ENCODE measurements around the gene SHFL. TPM values are rescaled to one million over a fixed set of nuclear protein-coding genes. Genes with fewer than 3 reads are reported as not detected.

SHFL gene
- total RNA-seq, 1 experiment from 2014 or later = 21.1 TPM

- Histone ChIP-seq H3K18ac (ENCODE audit: insufficient read length, low read depth, low read length) (no peak overlapping the region), H3K14ac (ENCODE audit: insufficient read depth, low read length) (no peak overlapping the region), H3K9ac (ENCODE audit: extremely low read depth, insufficient read length, low read length) (no peak overlapping the region), H2BK20ac (ENCODE audit: low read depth, low read length, poor library complexity, severe bottlenecking) (no peak overlapping the region), H3K27ac (ENCODE audit: insufficient read length, low read depth, low read length) (no peak overlapping the region), H3K4me2 (ENCODE audit: insufficient read depth, insufficient read length, low read length) (no peak overlapping the region), H4K20me1 (ENCODE audit: control insufficient read depth, insufficient read depth, insufficient read length) (no peaks in the 10 kb centered on the region), H3K79me1 (ENCODE audit: insufficient read depth, low read depth, low read length, poor library complexity, severe bottlenecking) (no peaks in the 10 kb centered on the region), H3T11ph (ENCODE audit: low read length) (no peak overlapping the region), H3K79me2 (ENCODE audit: insufficient read depth, low read length) (peaks cover 3% of the 10 kb centered on the region; the same call in 1 of the 2 replicates), H3K27me3 (ENCODE audit: insufficient read depth, low read length) (no peaks in the 10 kb centered on the region), H3K9me3 (ENCODE audit: control insufficient read depth, low read depth, low read length) (no peaks in the 10 kb centered on the region), H2BK5ac (ENCODE audit: insufficient read length, low read length) (no peak overlapping the region), H3K4me1 (ENCODE audit: insufficient read depth, low read length) (no peaks in the 10 kb centered on the region), H3K56ac (ENCODE audit: insufficient read length, low read depth, low read length) (no peak overlapping the region), H2BK120ac (ENCODE audit: low read depth, low read length, poor library complexity, severe bottlenecking) (no peak overlapping the region), H3K23me2 (ENCODE audit: insufficient read length, low read depth, low read length, poor library complexity, severe bottlenecking) (peaks cover 6% of the 10 kb centered on the region), H3K4ac (ENCODE audit: low read depth, low read length) (no peak overlapping the region), H2BK12ac (ENCODE audit: insufficient read length, low read depth, low read length) (no peak overlapping the region), H3K23ac (ENCODE audit: insufficient read length, low read depth, low read length) (no peak overlapping the region), H4K91ac (ENCODE audit: insufficient read length, low read depth, low read length) (no peak overlapping the region), H2AFZ (ENCODE audit: low read length) (no peak overlapping the region), H4K8ac (replicated peaks; ENCODE audit: insufficient read length, low read depth, low read length) (no peak overlapping the region), H2BK15ac (ENCODE audit: low read depth, low read length) (no peak overlapping the region), H2AK5ac (ENCODE audit: insufficient read length, low read length) (no peak overlapping the region), H4K5ac (ENCODE audit: insufficient read length, low read depth, low read length) (no peak overlapping the region)
- TF ChIP-seq CTCF (conservative IDR thresholded peaks at IDR 0.05) = no peak
- DNase-seq = no peak
- no CpG with 5 or more reads among the region's 9 CpGs for WGBS (ENCODE audit: extremely low coverage, insufficient read length, low lambda C conversion rate)
- Mint-ChIP-seq H3K9me3 (peaks cover 0 to 3% of the 10 kb centered on the region in 2 experiments; a peak in 1 of 5 replicates), H3K36me3 (ENCODE audit: insufficient read depth in 1 of 3, low read depth in 3 of 3) (peaks cover 19 to 40% (median 34%) of the 10 kb centered on the region in 3 experiments), H3K27ac (no peak overlapping the region), H3K4me3 (no peak overlapping the region), H3K4me1 (peaks cover 4 to 6% of the 10 kb centered on the region in 2 experiments; a peak in 2 of 4 replicates), H3K27me3 (ENCODE audit: low read depth) (no peaks in the 10 kb centered on the region; the same call in 1 of the 2 replicates)
Measured at GRCh38 chr19:10120538-10121189, 34.5 kb downstream of the SHFL start.

Data from H9 (cell line).